Caco-2 (cell line): ENCODE data around the gene HEY2. TPM values are rescaled to one million over a fixed set of nuclear protein-coding genes. Genes with fewer than 3 reads are reported as not detected.
A peak's percentile ranks its signal among the peaks of the same experiment; 100 is the strongest.

Experiments used
- BruUV-seq: library from RNA; stranded (reverse); fragments of 400-500 nt; replicated peaks from 2 replicates; lab custom pipeline; 2021; lab: Mats Ljungman, UMichigan
- CTCF ChIA-PET: fragments of 300-600 bp; sonication (Branson Sonifier 250); formaldehyde crosslinking; loops from one replicate; lab custom pipeline; 2022; ENCODE audit warnings: antibody characterized with exemption; lab: Charles Lee
- POLR2A ChIA-PET: fragments of 300-600 bp; sonication (Branson Sonifier 250); formaldehyde crosslinking; loops from one replicate; lab custom pipeline; 2022; ENCODE audit warnings: antibody characterized with exemption; lab: Charles Lee
- DNase-seq, 2 experiments: peaks; one replicate each; pipeline versions ENCODE4 v3.0.0 to v3.0.0-alpha.2; 2020 to 2022
- H3K27me3 ChIP-seq: replicated peaks from 2 replicates; pipeline ENCODE4 v1.6.0; 2011; ENCODE audit warnings: low read length; ENCODE audit not compliant: control insufficient read depth, insufficient read depth
- H3K36me3 ChIP-seq: 2 replicates; pipeline ENCODE4 v1.5.1; 2011; ENCODE audit warnings: low read length; ENCODE audit not compliant: control insufficient read depth, insufficient read depth
- H3K4me1 ChIP-seq: fragments of 250-450 bp; sonication (Bioruptor Pico); 2 replicates; pipeline ENCODE4 v1.5.1; 2020; ENCODE audit warnings: mild to moderate bottlenecking
- H3K4me3 ChIP-seq: 2 replicates; pipeline ENCODE4 v1.5.1; 2011; ENCODE audit warnings: low read depth, mild to moderate bottlenecking, control low read depth, low read length
- H3K9me3 ChIP-seq: fragments of 250-450 bp; sonication (Bioruptor Pico); 2 replicates; pipeline ENCODE4 v1.5.1; 2020; ENCODE audit warnings: mild to moderate bottlenecking, moderate library complexity
- H3K27ac Mint-ChIP-seq: one replicate; pipeline ENCODE4 v1.8.0; 2022; ENCODE audit warnings: mixed read lengths; ENCODE audit not compliant: unreplicated experiment
- H3K27me3 Mint-ChIP-seq: one replicate; pipeline ENCODE4 v1.8.0; 2022; ENCODE audit warnings: mixed read lengths; ENCODE audit not compliant: insufficient read depth, unreplicated experiment
- H3K36me3 Mint-ChIP-seq: one replicate; pipeline ENCODE4 v1.8.0; 2022; ENCODE audit warnings: mild to moderate bottlenecking, mixed read lengths; ENCODE audit not compliant: insufficient read depth, unreplicated experiment
- H3K4me1 Mint-ChIP-seq: one replicate; pipeline ENCODE4 v1.8.0; 2022; ENCODE audit warnings: low read depth, mixed read lengths; ENCODE audit not compliant: unreplicated experiment
- H3K4me3 Mint-ChIP-seq: one replicate; pipeline ENCODE4 v1.8.0; 2022; ENCODE audit warnings: mild to moderate bottlenecking, moderate library complexity, mixed read lengths; ENCODE audit not compliant: unreplicated experiment
- H3K9me3 Mint-ChIP-seq: one replicate; pipeline ENCODE4 v1.8.0; 2022; ENCODE audit warnings: mixed read lengths; ENCODE audit not compliant: unreplicated experiment
- CTCF ChIP-seq, 2 experiments: fragments of 200-600 bp in 1 of 2; IDR thresholded peaks; 1 replicate in 1 of 2; 2 replicates in 1 of 2; pipeline versions ENCODE4 v1.5.1 to v1.8.0; 2011 to 2022; ENCODE audit warnings: antibody characterized with exemption in 1 of 2, control low read depth in 1 of 2, inconsistent platforms in 1 of 2, low read depth in 1 of 2, low read length in 1 of 2, mild to moderate bottlenecking in 1 of 2, moderate library complexity in 1 of 2; ENCODE audit not compliant: insufficient read depth in 1 of 2, severe bottlenecking in 1 of 2, unreplicated experiment in 1 of 2
- intact Hi-C: fragments of 100-400 bp; cut with micrococcal nuclease; formaldehyde crosslinking; loops from one replicate; pipeline ENCODE4 v1.10.0; 2022; ENCODE audit not compliant: unreplicated experiment
- total RNA-seq: library from RNA; stranded (reverse); gene quantifications from 2 replicates; pipeline ENCODE4 v1.2.3, GENCODE V29; 2022

HEY2 gene
- total RNA-seq, 1 experiment from 2014 or later = not detected

GRCh38 chr6:125806813-125807212 is 57.4 kb downstream of the HEY2 start:
- Mint-ChIP-seq H3K27ac (no peak overlapping the region), H3K9me3 (no peaks in the 10 kb centered on the region), H3K4me1 (peaks cover 22% of the 10 kb centered on the region), H3K27me3 (no peaks in the 10 kb centered on the region), H3K36me3 (peaks cover 13% of the 10 kb centered on the region), H3K4me3 (no peak overlapping the region)
- no TSS peak for BruUV-seq
- no peaks in the 10 kb centered on the region for H3K27me3 ChIP-seq
- no peak overlapping the region for H3K4me3 ChIP-seq
- DNase-seq = no peak
- no peaks in the 10 kb centered on the region for H3K9me3 ChIP-seq
- H3K36me3 ChIP-seq = no peaks in the 10 kb centered on the region
- ChIA-PET CTCF (no interaction called here), POLR2A (no interaction called here)
- peaks cover 18% of the 10 kb centered on the region for H3K4me1 ChIP-seq
- intact Hi-C loops = no loop called here
- no peak for TF ChIP-seq CTCF (IDR thresholded peaks at IDR 0.05; ENCODE audit: insufficient read depth in 1 of 2, low read depth in 1 of 2, low read length in 1 of 2, severe bottlenecking in 1 of 2, unreplicated experiment in 1 of 2)

- H3K4me3 ChIP-seq = no peak overlapping the region
- ChIA-PET CTCF (no interaction called here), POLR2A (no interaction called here)
- no peaks in the 10 kb centered on the region for H3K9me3 ChIP-seq
- H3K27me3 Mint-ChIP-seq = no peaks in the 10 kb centered on the region
- H3K4me1 Mint-ChIP-seq = peaks cover 24% of the 10 kb centered on the region
- intact Hi-C loops = no loop called here
- H3K27me3 ChIP-seq = no peaks in the 10 kb centered on the region
- no peak for DNase-seq
- no peaks in the 10 kb centered on the region for H3K36me3 ChIP-seq
- peaks cover 13% of the 10 kb centered on the region for H3K36me3 Mint-ChIP-seq
- H3K9me3 Mint-ChIP-seq = no peaks in the 10 kb centered on the region
- peaks cover 22% of the 10 kb centered on the region for H3K4me1 ChIP-seq
- H3K27ac Mint-ChIP-seq = no peak overlapping the region
- BruUV-seq = no TSS peak
- no peak overlapping the region for H3K4me3 Mint-ChIP-seq
- TF ChIP-seq CTCF (IDR thresholded peaks at IDR 0.05; ENCODE audit: insufficient read depth in 1 of 2, low read depth in 1 of 2, low read length in 1 of 2, severe bottlenecking in 1 of 2, unreplicated experiment in 1 of 2) = no peak
These were observed 57.9 kb downstream of the HEY2 start for GRCh38 chr6:125807293-125807692.

- Histone ChIP-seq H3K4me1 (peaks cover 30% of the 10 kb centered on the region), H3K36me3 (no peaks in the 10 kb centered on the region), H3K9me3 (no peaks in the 10 kb centered on the region), H3K4me3 (no peak overlapping the region), H3K27me3 (no peaks in the 10 kb centered on the region)
- intact Hi-C loops = no loop called here
- Mint-ChIP-seq H3K4me1 (peaks cover 31% of the 10 kb centered on the region), H3K36me3 (peaks cover 20% of the 10 kb centered on the region), H3K27ac (peak overlapping the region; percentile 56), H3K9me3 (no peaks in the 10 kb centered on the region), H3K27me3 (no peaks in the 10 kb centered on the region), H3K4me3 (no peak overlapping the region)
- POLR2A ChIA-PET = no interaction called here
- no peak for TF ChIP-seq CTCF (IDR thresholded peaks at IDR 0.05; ENCODE audit: insufficient read depth in 1 of 2, low read depth in 1 of 2, low read length in 1 of 2, severe bottlenecking in 1 of 2, unreplicated experiment in 1 of 2)
- CTCF ChIA-PET = no interaction called here
- no TSS peak for BruUV-seq
- no peak for DNase-seq
These were observed 58.6 kb downstream of the HEY2 start for GRCh38 chr6:125808060-125808459.
